Cardiac atrium fibroblast (primary cell): Measurements from ENCODE around the gene CDC26. TPM values are rescaled to one million over a fixed set of nuclear protein-coding genes. Genes with fewer than 3 reads are reported as not detected.

Experiments used
- total RNA-seq: library from RNA; depleted of rRNA; stranded (reverse); fragments of >200 nt; gene quantifications from 2 replicates; pipeline ENCODE4 v1.2.3, GENCODE V29; 2015

The CDC26 gene
- 33.2 and 33.4 TPM in 2 replicates for total RNA-seq

GRCh38 chr9:113275157-113276131 lies at the start of gene CDC26, which contains the start of gene PRPF4:
Gene CDC26, minus strand, starts transcription at chr9:113275572. Its CDS starts 3,065 bp downstream, at chr9:113272507.
Gene PRPF4, plus strand, starts transcription at chr9:113275658. Its CDS starts 86 bp downstream, at chr9:113275744.

DNA sequence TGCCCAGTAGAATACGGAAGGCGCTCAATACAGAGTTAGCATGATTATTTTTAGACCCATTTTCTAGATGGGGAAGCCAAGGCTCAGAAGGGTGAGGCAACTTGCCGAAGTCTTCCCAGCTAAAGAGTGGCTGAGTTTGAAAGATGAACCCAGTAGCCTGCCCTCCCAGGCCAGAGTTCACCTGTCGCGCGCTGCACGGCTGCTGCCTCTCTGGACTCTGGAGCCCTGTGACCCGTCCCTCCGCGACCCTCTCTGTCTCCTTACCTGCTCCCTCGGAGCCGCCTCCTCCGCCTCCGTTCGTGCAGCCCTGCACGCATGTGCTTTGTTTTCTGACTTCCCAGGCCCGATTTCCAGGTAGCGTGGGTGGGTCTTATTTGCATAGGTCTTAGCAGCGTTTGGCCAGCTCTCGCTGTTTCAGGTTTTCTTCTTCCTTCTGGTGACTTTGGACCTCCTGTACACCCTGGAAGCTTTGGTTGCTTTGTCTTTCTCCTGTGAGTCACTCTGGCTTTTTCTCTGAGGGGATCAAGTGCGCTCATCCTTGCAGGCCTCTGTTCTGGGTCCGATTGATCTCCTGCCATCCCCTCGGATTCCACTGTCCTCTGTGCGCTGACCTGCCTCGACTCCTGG lies 27.5 kb upstream of the CDC26 start, which contains the start of gene RNF183:
TSS of gene RNF183 (minus strand) at position 585 of the 627 bp plus-strand sequence. CDS start 5,192 bp downstream, outside the sequence.

GRCh38 chr9:113221003-113221799 lies 54.2 kb downstream of the CDC26 start, which contains the start of the genes FKBP15 and SLC31A1:
Gene FKBP15, minus strand, starts transcription at chr9:113221277. Its CDS starts 34 bp downstream, at chr9:113221243.
Gene SLC31A1, plus strand, starts transcription at chr9:113221544. Its CDS starts 34,605 bp downstream, at chr9:113256149.

Other genes starting within 250 kb of the CDC26 start
- gene ZFP37, start 218.8 kb downstream of the CDC26 start, total RNA-seq, result 0.36 and 1.1 TPM in 2 replicates
- gene SLC31A2, start 124.6 kb downstream of the CDC26 start, total RNA-seq, result 4.7 and 5.3 TPM in 2 replicates
- 14.1 and 14.6 TPM in 2 replicates for gene FKBP15, start 54.3 kb downstream of the CDC26 start, total RNA-seq
- gene SLC31A1, start 54.0 kb downstream of the CDC26 start, total RNA-seq, result 22.4 and 33.5 TPM in 2 replicates
- gene PRPF4, start 86 bp upstream of the CDC26 start, total RNA-seq, result 22.4 and 27.8 TPM in 2 replicates
- not detected in 2 replicates for gene RNF183, start 27.8 kb upstream of the CDC26 start, total RNA-seq
- 0.49 and 0.90 TPM in 2 replicates for gene WDR31, start 64.7 kb upstream of the CDC26 start, total RNA-seq
- gene BSPRY, start 74.0 kb upstream of the CDC26 start, total RNA-seq, result not detected in 2 replicates
- gene HDHD3, start 101.4 kb upstream of the CDC26 start, total RNA-seq, result 7.0 and 8.4 TPM in 2 replicates
- gene ALAD, start 125.7 kb upstream of the CDC26 start, total RNA-seq, result 19.5 and 26.6 TPM in 2 replicates
- gene POLE3, start 135.1 kb upstream of the CDC26 start, total RNA-seq, result 32.1 and 35.3 TPM in 2 replicates
- 0.16 TPM in 1 of 2 replicates, not detected in the other for gene C9orf43, start 135.2 kb upstream of the CDC26 start, total RNA-seq
- gene RGS3, start 188.2 kb upstream of the CDC26 start, total RNA-seq, result 36.5 and 62.0 TPM in 2 replicates